HG03565 (cell line): ENCODE measurements around the gene ASPDH.

Source experiments
- ATAC-seq: cut with Tn5 transposase; IDR thresholded peaks from one replicate; pipeline ENCODE4 v1.9.1; 2021; ENCODE audit warnings: mild to moderate bottlenecking, moderate library complexity; ENCODE audit not compliant: unreplicated experiment

The ASPDH gene

GRCh38 chr19:50498219-50499056, 15.3 kb downstream of the ASPDH start:
- ATAC-seq: no peak

GRCh38 chr19:50497022-50497405, 16.7 kb downstream of the ASPDH start:
- ATAC-seq: no peak

GRCh38 chr19:50496189-50497021, 17.3 kb downstream of the ASPDH start:
- ATAC-seq: no peak

GRCh38 chr19:50495020-50495531, 18.6 kb downstream of the ASPDH start:
- no peak for ATAC-seq

- no peak for ATAC-seq
These were observed 19.3 kb downstream of the ASPDH start for GRCh38 chr19:50494186-50495019.

- ATAC-seq: no peak
These were observed 20.5 kb downstream of the ASPDH start for GRCh38 chr19:50493171-50493570.

GRCh38 chr19:50492303-50493052, 21.2 kb downstream of the ASPDH start:
- no peak for ATAC-seq

- no peak for ATAC-seq
These were observed 22.7 kb downstream of the ASPDH start for GRCh38 chr19:50490991-50491472.

GRCh38 chr19:50490411-50490811, 23.3 kb downstream of the ASPDH start:
- ATAC-seq: no peak

- ATAC-seq: no peak
These were observed 24.2 kb downstream of the ASPDH start for GRCh38 chr19:50489461-50490011.

GRCh38 chr19:50488389-50489194, 25.1 kb downstream of the ASPDH start:
- no peak for ATAC-seq

- ATAC-seq: no peak
These were observed 26.7 kb downstream of the ASPDH start for GRCh38 chr19:50486823-50487515.

- no peak for ATAC-seq
These were observed 28.3 kb downstream of the ASPDH start for GRCh38 chr19:50485284-50485955.

GRCh38 chr19:50482916-50483315, 30.8 kb downstream of the ASPDH start:
- ATAC-seq: no peak

- no peak for ATAC-seq
These were observed 31.4 kb downstream of the ASPDH start for GRCh38 chr19:50482271-50482855.

GRCh38 chr19:50481351-50482149, 32.2 kb downstream of the ASPDH start:
- no peak for ATAC-seq
